Chondrocyte (in vitro differentiated cells): ENCODE data around the gene GALNT5. TPM values are rescaled to one million over a fixed set of nuclear protein-coding genes. Genes with fewer than 3 reads are reported as not detected.
"Not testable (repeated sequence)": the region's sequence is repeated elsewhere in the genome, so short reads cannot be mapped to it uniquely, and the experiment has no call there.

Experiments
- DNase-seq: peaks from one replicate; pipeline ENCODE4 v3.0.0; 2021; ENCODE audit warnings: mixed read lengths, low spot score
- H3K27ac Mint-ChIP-seq: one replicate; pipeline ENCODE4 v1.8.0; 2021; ENCODE audit warnings: mild to moderate bottlenecking, moderate library complexity, mixed read lengths; ENCODE audit not compliant: unreplicated experiment
- H3K27me3 Mint-ChIP-seq: 2 replicates; pipeline ENCODE4 v1.8.0; 2021; ENCODE audit warnings: low read depth, mixed read lengths
- H3K36me3 Mint-ChIP-seq: 2 replicates; pipeline ENCODE4 v1.8.0; 2021; ENCODE audit warnings: low read depth, mixed read lengths
- H3K4me1 Mint-ChIP-seq: 2 replicates; pipeline ENCODE4 v1.8.0; 2021; ENCODE audit warnings: low read depth, mild to moderate bottlenecking, mixed read lengths
- H3K4me3 Mint-ChIP-seq: one replicate; pipeline ENCODE4 v1.8.0; 2021; ENCODE audit warnings: mild to moderate bottlenecking, moderate library complexity, mixed read lengths; ENCODE audit not compliant: unreplicated experiment
- H3K9me3 Mint-ChIP-seq: 2 replicates; pipeline ENCODE4 v1.8.0; 2021; ENCODE audit warnings: low read depth, mixed read lengths
- total RNA-seq: library from RNA; stranded (reverse); gene quantifications from 3 replicates; pipeline ENCODE4 v1.2.1, GENCODE V29; 2021
- TF ChIP-seq, protein P1 (sequence below): fragments of 200-600 bp; sonication (generic); IDR thresholded peaks from 2 replicates; pipeline ENCODE4 v1.5.0; 2021; ENCODE audit warnings: antibody characterized with exemption, mild to moderate bottlenecking, moderate library complexity

GALNT5 gene
- total RNA-seq, 1 donor from 2014 or later, result 14.2 TPM

DNA sequence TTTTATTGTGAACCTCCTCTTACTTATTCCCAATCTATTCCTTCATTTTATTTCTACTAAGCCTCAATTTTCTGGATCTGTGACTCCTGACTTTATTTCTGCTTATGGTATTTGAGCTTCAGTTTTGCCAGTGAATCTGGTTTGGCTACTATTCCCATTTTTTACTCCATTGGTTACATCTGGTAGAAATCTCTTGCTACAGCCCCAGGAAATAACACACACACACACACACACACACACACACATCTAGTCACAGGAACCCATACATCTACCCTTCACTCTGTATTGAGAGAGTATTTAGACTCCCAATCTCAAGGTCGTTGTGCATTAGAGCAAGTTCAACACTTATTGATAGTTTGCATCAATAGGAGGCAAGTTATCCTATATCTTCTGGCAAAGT lies 37.0 kb upstream of the GALNT5 start:
- no peak for DNase-seq
- Mint-ChIP-seq H3K36me3 (no peaks in the 10 kb centered on the region), H3K27me3 (peaks cover 5% of the 10 kb centered on the region), H3K4me3 (no peak overlapping the region), H3K27ac (no peak overlapping the region), H3K9me3 (no peaks in the 10 kb centered on the region), H3K4me1 (no peaks in the 10 kb centered on the region)
- TF ChIP-seq, protein P1, sequence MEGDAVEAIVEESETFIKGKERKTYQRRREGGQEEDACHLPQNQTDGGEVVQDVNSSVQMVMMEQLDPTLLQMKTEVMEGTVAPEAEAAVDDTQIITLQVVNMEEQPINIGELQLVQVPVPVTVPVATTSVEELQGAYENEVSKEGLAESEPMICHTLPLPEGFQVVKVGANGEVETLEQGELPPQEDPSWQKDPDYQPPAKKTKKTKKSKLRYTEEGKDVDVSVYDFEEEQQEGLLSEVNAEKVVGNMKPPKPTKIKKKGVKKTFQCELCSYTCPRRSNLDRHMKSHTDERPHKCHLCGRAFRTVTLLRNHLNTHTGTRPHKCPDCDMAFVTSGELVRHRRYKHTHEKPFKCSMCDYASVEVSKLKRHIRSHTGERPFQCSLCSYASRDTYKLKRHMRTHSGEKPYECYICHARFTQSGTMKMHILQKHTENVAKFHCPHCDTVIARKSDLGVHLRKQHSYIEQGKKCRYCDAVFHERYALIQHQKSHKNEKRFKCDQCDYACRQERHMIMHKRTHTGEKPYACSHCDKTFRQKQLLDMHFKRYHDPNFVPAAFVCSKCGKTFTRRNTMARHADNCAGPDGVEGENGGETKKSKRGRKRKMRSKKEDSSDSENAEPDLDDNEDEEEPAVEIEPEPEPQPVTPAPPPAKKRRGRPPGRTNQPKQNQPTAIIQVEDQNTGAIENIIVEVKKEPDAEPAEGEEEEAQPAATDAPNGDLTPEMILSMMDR, result no peak

DNA sequence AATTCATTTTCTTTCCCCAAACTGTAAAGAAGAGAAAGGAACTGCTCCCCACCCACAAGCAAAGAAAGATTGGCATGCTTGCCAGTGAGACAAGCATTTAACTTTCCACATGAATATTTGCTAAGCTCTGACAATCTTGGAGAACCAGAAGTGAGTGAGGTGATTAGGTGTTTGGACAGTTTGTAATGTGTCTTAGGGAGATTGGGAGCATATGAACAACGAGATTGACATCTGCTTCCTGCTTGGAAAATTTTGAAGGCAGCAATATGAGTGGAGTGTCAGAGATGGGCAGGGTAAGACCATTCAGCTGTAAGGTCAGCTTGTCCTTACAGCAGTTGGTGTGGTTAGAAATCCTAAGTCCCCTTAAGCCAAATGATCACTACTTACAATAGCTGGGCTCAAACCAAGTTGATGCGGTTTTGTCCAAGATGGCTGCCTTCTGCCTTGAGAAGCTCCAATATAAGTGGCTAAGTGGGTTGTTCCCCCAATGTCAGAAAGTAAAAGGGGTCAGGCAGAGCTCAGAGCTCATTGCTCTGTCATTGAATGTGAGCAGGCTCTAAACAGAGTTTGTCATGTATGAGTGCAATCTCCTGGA lies 36.0 kb upstream of the GALNT5 start:
- no peak overlapping the region for H3K27ac Mint-ChIP-seq
- H3K4me3 Mint-ChIP-seq, result no peak overlapping the region
- no peak for DNase-seq
- H3K9me3 Mint-ChIP-seq, result no peaks in the 10 kb centered on the region
- peaks cover 5% of the 10 kb centered on the region for H3K27me3 Mint-ChIP-seq
- TF ChIP-seq, protein P1, result no peak
- no peaks in the 10 kb centered on the region for H3K4me1 Mint-ChIP-seq
- H3K36me3 Mint-ChIP-seq, result no peaks in the 10 kb centered on the region

DNA sequence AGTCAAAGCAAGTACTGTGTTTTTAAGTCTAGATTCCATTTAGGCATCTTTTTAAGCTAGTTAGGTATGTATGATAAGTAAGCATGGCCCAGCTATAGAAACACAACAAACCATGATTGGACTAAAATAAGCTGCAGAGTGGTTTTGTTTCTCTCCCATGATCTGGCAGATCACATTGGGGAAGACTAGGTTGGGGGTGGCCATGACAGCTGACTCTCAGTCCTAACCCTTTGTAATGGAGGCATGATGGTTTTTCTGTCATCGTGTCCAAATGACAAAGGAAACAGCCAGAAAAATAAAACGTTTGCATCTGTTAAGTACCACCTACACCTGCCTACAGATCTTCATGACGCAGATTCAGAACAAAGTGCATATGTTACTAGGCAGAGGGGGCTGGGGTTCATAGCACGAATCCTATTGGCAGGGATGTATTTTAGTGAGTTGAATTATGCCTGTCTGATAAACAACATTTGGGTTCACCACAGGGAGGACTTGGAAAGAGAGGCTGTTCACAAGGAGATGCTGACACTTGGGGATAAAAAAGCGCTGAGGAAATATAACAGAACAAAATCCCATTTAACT lies 33.8 kb upstream of the GALNT5 start:
- no peaks in the 10 kb centered on the region for H3K9me3 Mint-ChIP-seq
- H3K27me3 Mint-ChIP-seq, result peaks cover 7% of the 10 kb centered on the region
- TF ChIP-seq, protein P1, result no peak
- no peak overlapping the region for H3K27ac Mint-ChIP-seq
- no peak overlapping the region for H3K4me3 Mint-ChIP-seq
- H3K36me3 Mint-ChIP-seq, result no peaks in the 10 kb centered on the region
- DNase-seq, result no peak
- H3K4me1 Mint-ChIP-seq, result no peaks in the 10 kb centered on the region

DNA sequence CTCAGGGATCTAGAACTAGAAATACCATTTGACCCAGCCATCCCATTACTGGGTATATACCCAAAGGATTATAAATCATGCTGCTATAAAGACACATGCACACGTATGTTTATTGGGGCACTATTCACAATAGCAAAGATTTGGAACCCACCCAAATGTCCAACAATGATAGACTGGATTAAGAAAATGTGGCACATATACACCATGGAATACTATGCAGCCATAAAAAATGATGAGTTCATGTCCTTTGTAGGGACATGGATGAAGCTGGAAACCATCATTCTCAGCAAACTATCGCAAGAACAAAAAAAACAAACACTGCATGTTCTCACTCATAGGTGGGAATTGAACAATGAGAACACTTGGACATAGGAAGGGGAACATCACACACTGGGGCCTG lies 33.1 kb upstream of the GALNT5 start:
- H3K27ac Mint-ChIP-seq, H3K36me3 Mint-ChIP-seq, H3K27me3 Mint-ChIP-seq, DNase-seq, H3K4me1 Mint-ChIP-seq, H3K9me3 Mint-ChIP-seq, H3K4me3 Mint-ChIP-seq: not testable (repeated sequence)

DNA sequence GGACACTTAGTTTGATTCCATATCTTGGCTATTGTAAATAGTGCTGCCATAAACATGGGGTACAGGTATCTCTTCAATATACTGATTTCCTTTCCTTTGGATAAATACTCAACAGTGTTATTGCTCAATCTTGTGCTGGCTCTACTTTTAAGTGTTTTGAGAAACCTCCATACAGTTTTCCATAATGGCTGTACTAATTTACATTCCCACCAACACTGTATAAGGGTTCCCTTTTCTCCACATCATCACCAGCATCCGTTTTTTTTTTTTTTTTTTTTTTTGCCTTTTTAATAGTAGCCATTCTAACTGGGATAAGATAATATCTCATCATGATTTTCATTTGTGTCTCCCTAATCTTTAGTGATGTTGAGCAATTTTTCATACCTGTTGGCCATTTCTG lies 29.9 kb upstream of the GALNT5 start:
- peaks cover 3% of the 10 kb centered on the region for H3K27me3 Mint-ChIP-seq
- no peak overlapping the region for H3K27ac Mint-ChIP-seq
- TF ChIP-seq, protein P1, result no peak
- no peak overlapping the region for H3K4me3 Mint-ChIP-seq
- no peak for DNase-seq
- no peaks in the 10 kb centered on the region for H3K36me3 Mint-ChIP-seq
- no peaks in the 10 kb centered on the region for H3K4me1 Mint-ChIP-seq
- H3K9me3 Mint-ChIP-seq, result peaks cover 3% of the 10 kb centered on the region

DNA sequence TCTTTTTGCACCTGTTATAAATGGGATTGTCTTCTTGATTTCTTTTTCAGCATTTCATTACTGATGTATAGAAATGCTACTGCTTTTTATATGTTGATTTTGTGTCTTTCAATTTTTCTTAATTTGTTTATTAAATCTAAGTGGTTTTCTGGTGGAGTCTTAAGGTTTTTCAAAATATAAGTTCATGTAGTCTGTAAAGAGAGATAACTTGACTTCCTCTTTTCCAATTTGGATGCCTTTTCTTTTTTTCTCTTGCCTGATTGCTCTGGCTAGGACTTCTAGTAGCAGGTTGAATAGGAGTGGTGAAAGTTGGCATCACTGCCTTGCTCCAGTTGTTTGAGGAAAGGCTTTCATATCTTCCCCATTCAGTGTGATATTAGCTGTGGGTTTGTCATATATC lies 28.6 kb upstream of the GALNT5 start:
- DNase-seq, result no peak
- TF ChIP-seq, protein P1, result no peak
- Mint-ChIP-seq H3K9me3 (peaks cover 6% of the 10 kb centered on the region), H3K27me3 (peaks cover 3% of the 10 kb centered on the region), H3K27ac (no peak overlapping the region), H3K4me3 (no peak overlapping the region), H3K4me1 (peaks cover 3% of the 10 kb centered on the region), H3K36me3 (no peaks in the 10 kb centered on the region)
